ENCODE data around the gene NFATC2.

NFATC2 gene

GRCh38 chr20:51338692-51339440 lies 203.7 kb downstream of the NFATC2 start:
- Histone ChIP-seq H3K4me3 (ENCODE audit: insufficient read depth, low read length, poor library complexity, severe bottlenecking) (no peak overlapping the region), H3K4me2 (ENCODE audit: low read depth, low read length, poor library complexity, severe bottlenecking) (no peak overlapping the region), H3K27ac (ENCODE audit: low read depth, low read length) (no peak overlapping the region), H3F3A (ENCODE audit: insufficient read depth) (no peaks in the 10 kb centered on the region), H4K20me1 (ENCODE audit: low read depth, low read length) (no peaks in the 10 kb centered on the region), H3K27me3 (ENCODE audit: low read length) (no peaks in the 10 kb centered on the region), H3K79me2 (ENCODE audit: insufficient read depth, low read length) (no peaks in the 10 kb centered on the region), H2AFZ (ENCODE audit: low read depth, low read length, severe bottlenecking) (no peak overlapping the region), H3K36me3 (ENCODE audit: low read length) (no peaks in the 10 kb centered on the region), H3K9me2 (replicated peaks; ENCODE audit: insufficient read depth, low read length) (no peaks in the 10 kb centered on the region), H3K9ac (ENCODE audit: low read length) (no peak overlapping the region), H3K9me3 (ENCODE audit: insufficient read depth, low read length) (no peaks in the 10 kb centered on the region)
- TF ChIP-seq, protein P1, sequence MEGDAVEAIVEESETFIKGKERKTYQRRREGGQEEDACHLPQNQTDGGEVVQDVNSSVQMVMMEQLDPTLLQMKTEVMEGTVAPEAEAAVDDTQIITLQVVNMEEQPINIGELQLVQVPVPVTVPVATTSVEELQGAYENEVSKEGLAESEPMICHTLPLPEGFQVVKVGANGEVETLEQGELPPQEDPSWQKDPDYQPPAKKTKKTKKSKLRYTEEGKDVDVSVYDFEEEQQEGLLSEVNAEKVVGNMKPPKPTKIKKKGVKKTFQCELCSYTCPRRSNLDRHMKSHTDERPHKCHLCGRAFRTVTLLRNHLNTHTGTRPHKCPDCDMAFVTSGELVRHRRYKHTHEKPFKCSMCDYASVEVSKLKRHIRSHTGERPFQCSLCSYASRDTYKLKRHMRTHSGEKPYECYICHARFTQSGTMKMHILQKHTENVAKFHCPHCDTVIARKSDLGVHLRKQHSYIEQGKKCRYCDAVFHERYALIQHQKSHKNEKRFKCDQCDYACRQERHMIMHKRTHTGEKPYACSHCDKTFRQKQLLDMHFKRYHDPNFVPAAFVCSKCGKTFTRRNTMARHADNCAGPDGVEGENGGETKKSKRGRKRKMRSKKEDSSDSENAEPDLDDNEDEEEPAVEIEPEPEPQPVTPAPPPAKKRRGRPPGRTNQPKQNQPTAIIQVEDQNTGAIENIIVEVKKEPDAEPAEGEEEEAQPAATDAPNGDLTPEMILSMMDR (IDR thresholded peaks at IDR 0.05; ENCODE audit: insufficient read depth, low read length, poor library complexity, severe bottlenecking) = no peak
- TF ChIP-seq EZH2phosphoT487 (conservative IDR thresholded peaks at IDR 0.05; ENCODE audit: low read length) = no peak

DNA sequence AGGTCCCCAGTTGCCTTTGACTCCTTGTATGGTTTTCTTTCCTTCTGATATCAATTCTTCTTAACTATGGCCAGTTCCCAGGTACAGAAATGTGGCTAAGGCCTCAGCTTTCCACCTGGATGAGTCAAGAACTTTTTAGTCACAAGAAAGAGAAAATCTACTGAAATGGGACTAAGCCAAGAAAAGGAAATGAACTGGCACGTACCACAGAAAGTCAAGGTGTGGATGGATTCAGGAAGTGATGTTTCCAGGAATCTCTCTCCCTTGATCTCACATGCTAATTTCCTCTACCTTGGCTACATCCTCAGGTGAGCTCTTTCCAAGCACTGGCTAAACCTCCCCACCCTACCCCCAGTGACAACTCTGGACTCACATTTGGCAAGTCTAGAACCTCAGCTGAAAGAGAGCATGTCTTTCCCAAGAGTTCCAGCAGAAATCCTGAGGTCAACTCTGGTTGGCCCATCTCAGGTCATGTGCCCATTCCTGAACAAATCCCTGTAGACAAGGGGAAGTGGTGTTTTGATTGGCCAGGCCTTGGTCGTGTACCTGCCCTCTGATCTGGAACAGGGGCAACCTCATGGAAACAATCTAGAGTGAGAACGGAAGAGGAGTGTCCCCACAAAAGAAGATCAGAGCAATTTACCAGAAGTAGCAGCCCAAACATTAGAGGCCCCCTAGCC lies 205.3 kb downstream of the NFATC2 start:
- H3K79me2 ChIP-seq (ENCODE audit: insufficient read depth, low read length) = no peaks in the 10 kb centered on the region
- TF ChIP-seq EZH2phosphoT487 (conservative IDR thresholded peaks at IDR 0.05; ENCODE audit: low read length) = no peak
- TF ChIP-seq, protein P1 (IDR thresholded peaks at IDR 0.05; ENCODE audit: insufficient read depth, low read length, poor library complexity, severe bottlenecking) = no peak
- no peaks in the 10 kb centered on the region for H3K36me3 ChIP-seq (ENCODE audit: low read length)
- H2AFZ ChIP-seq (ENCODE audit: low read depth, low read length, severe bottlenecking) = no peak overlapping the region
- no peak overlapping the region for H3K9ac ChIP-seq (ENCODE audit: low read length)
- H3K4me3 ChIP-seq (ENCODE audit: insufficient read depth, low read length, poor library complexity, severe bottlenecking) = no peak overlapping the region
- no peaks in the 10 kb centered on the region for H3F3A ChIP-seq (ENCODE audit: insufficient read depth)
- no peak overlapping the region for H3K27ac ChIP-seq (ENCODE audit: low read depth, low read length)
- no peaks in the 10 kb centered on the region for H4K20me1 ChIP-seq (ENCODE audit: low read depth, low read length)
- no peaks in the 10 kb centered on the region for H3K9me3 ChIP-seq (ENCODE audit: insufficient read depth, low read length)
- no peaks in the 10 kb centered on the region for H3K9me2 ChIP-seq (replicated peaks; ENCODE audit: insufficient read depth, low read length)
- H3K4me2 ChIP-seq (ENCODE audit: low read depth, low read length, poor library complexity, severe bottlenecking) = no peak overlapping the region
- H3K27me3 ChIP-seq (ENCODE audit: low read length) = no peaks in the 10 kb centered on the region

Data from SU-DHL-6 (cell line).